ENCODE measurements around the gene RPL11. TPM values are rescaled to one million over a fixed set of nuclear protein-coding genes. Genes with fewer than 3 reads are reported as not detected.

The RPL11 gene
- total and polyA plus RNA-seq, 2 of the 8 experiments (the other 6 are each of a cell fraction or from before 2014, with no cell fraction given), result 1,192 to 1,426 TPM

DNA sequence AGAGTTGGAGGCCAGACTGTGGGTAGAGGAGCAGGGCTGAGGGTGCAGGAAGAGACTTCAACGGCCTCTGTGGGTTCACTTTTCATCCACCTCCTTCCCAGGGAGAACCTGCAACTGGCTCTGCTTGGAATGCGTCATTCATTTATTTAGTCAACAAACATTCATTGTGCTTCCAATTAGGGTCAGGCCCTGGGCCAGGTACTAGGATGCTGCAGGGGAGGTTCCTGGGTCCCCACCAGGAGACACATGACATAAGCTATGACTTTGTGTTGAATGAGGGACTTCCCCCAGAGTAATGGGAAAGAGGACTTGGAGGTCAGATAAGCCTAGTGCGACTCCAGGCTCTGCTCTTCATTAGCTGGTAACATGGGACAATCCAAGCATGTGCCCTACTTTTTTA lies 46.3 kb upstream of the RPL11 start:
- CTCF ChIA-PET (ENCODE audit: partially characterized antibody), result interaction anchor here (0.6 to 26.6 kb wide), 6 partner anchors 11 to 111 kb away, joined by 5 to 706 read pairs (median 22); partner anchors contain the start of gene ID3
- POLR2A ChIA-PET (ENCODE audit: partially characterized antibody), result interaction anchor here (1.6 to 4.2 kb wide), 3 partner anchors 46 to 89 kb away, joined by 5 to 17 read pairs (median 10); partner anchors contain the start of gene RPL11
- DNase-seq (ENCODE audit: low read depth in 1 of 2, low spot score in 2 of 2), result no peak

More for the DNA sequence above, 46.3 kb upstream of the RPL11 start:
- Histone ChIP-seq H3K9me3 (ENCODE audit: insufficient read depth in 2 of 2, low read depth in 1 of 2, low read length in 1 of 2) (no peaks in the 10 kb centered on the region), H2BK12ac (ENCODE audit: low read depth, low read length) (no peak overlapping the region), H3K27me3 (replicated peaks in 1 of 4; ENCODE audit: control insufficient read depth in 3 of 4, extremely low read depth in 1 of 4, insufficient read depth in 3 of 4, low read length in 3 of 4) (peaks cover 0 to 2% (median 0%) of the 10 kb centered on the region in 4 experiments; a peak in 2 of 7 replicates), H3K36me3 (ENCODE audit: control insufficient read depth in 2 of 4, insufficient read depth in 4 of 4, low read length in 3 of 4) (no peaks in the 10 kb centered on the region), H3K4me1 (replicated peaks in 1 of 4; ENCODE audit: control insufficient read depth in 3 of 4, insufficient read depth in 4 of 4, low read length in 3 of 4) (peaks cover 0 to 4% (median 2%) of the 10 kb centered on the region in 4 experiments; a peak in 3 of 7 replicates), H3K23me2 (ENCODE audit: low read depth, low read length) (no peaks in the 10 kb centered on the region), H3K9ac (replicated peaks in 1 of 4; ENCODE audit: extremely low read depth in 1 of 4, low read depth in 3 of 4, low read length in 3 of 4) (no peak overlapping the region), H4K20me1 (replicated peaks in 1 of 2; ENCODE audit: control insufficient read depth in 1 of 2, insufficient read depth in 2 of 2, low read length in 2 of 2) (no peaks in the 10 kb centered on the region), H2AK5ac (ENCODE audit: low read depth, low read length) (no peak overlapping the region), H4K5ac (ENCODE audit: insufficient read length, low read depth, low read length) (no peak overlapping the region), H3K18ac (ENCODE audit: extremely low read depth, low read length) (no peak overlapping the region), H3K4me2 (ENCODE audit: insufficient read depth in 1 of 2, low read depth in 2 of 2, low read length in 2 of 2) (no peak overlapping the region), H4K91ac (replicated peaks; ENCODE audit: insufficient read length, low read length) (no peak overlapping the region), H4K8ac (ENCODE audit: extremely low read depth, insufficient read depth, low read length) (no peak overlapping the region), H3K4ac (replicated peaks; ENCODE audit: insufficient read length, low read depth, low read length) (no peak overlapping the region), H2BK5ac (ENCODE audit: low read depth, low read length) (no peak overlapping the region), H3K56ac (replicated peaks; ENCODE audit: insufficient read length, low read depth, low read length) (no peak overlapping the region), H2BK15ac (ENCODE audit: low read length) (no peak overlapping the region), H2AFZ (ENCODE audit: low read length) (no peak overlapping the region), H3K4me3 (ENCODE audit: extremely low read depth in 1 of 4, insufficient read depth in 2 of 4, low read depth in 3 of 4, low read length in 4 of 4) (no peak overlapping the region), H3K23ac (ENCODE audit: insufficient read length) (no peak overlapping the region), H3K79me1 (ENCODE audit: low read depth, low read length) (no peaks in the 10 kb centered on the region), H3K27ac (ENCODE audit: low read depth, low read length) (no peak overlapping the region), H2BK20ac (ENCODE audit: low read length) (no peak overlapping the region), H3K14ac (ENCODE audit: insufficient read length) (no peak overlapping the region), H2BK120ac (replicated peaks; ENCODE audit: low read depth, low read length) (no peak overlapping the region), H3K79me2 (ENCODE audit: control insufficient read depth in 1 of 2, insufficient read depth in 2 of 2, low read length in 2 of 2) (no peaks in the 10 kb centered on the region)
- no peak for FAIRE-seq
- WGBS, 2 experiments (ENCODE audit: extremely low coverage in 1 of 2, insufficient coverage in 1 of 2, insufficient read length in 1 of 2, insufficient replicate concordance in 2 of 2, low coverage in 1 of 2, low lambda C conversion rate in 2 of 2, missing lambda C conversion rate in 1 of 2), result 84% methylated on average over 3 of the region's 3 CpGs; no CpG with 5 or more reads in 1 of the 2 experiments
- TF ChIP-seq ATF2 (IDR thresholded peaks at IDR 0.05; ENCODE audit: low read length), result no peak
- TF ChIP-seq POU5F1 (IDR thresholded peaks at IDR 0.05; ENCODE audit: low read depth, low read length), result no peak
- TF ChIP-seq CBX5 (IDR thresholded peaks at IDR 0.05; ENCODE audit: low read depth, low read length), result no peak
- TF ChIP-seq GTF2F1 (IDR thresholded peaks at IDR 0.05; ENCODE audit: borderline replicate concordance, low read depth, low read length), result no peak
- no peak for TF ChIP-seq NANOG (IDR thresholded peaks at IDR 0.05; ENCODE audit: insufficient read depth, low read depth, low read length, poor library complexity, severe bottlenecking)
- TF ChIP-seq RBBP5 (IDR thresholded peaks at IDR 0.05; ENCODE audit: borderline replicate concordance, low read depth, low read length), result no peak
- no peak for TF ChIP-seq SP2 (IDR thresholded peaks at IDR 0.05; ENCODE audit: low read length)
- TF ChIP-seq SP4 (IDR thresholded peaks at IDR 0.05; ENCODE audit: low read length), result no peak
- no peak for TF ChIP-seq CHD1 (IDR thresholded peaks at IDR 0.05; ENCODE audit: low read depth, low read length)
- TF ChIP-seq TAF1 (IDR thresholded peaks at IDR 0.05; ENCODE audit: low read depth, low read length), result no peak
- TF ChIP-seq RFX5 (IDR thresholded peaks at IDR 0.05; ENCODE audit: borderline replicate concordance, low read depth, low read length), result no peak
- TF ChIP-seq BCL11A (IDR thresholded peaks at IDR 0.05; ENCODE audit: low read depth in 2 of 2, low read length in 2 of 2), result no peak
- no peak for TF ChIP-seq FOSL1 (IDR thresholded peaks at IDR 0.05; ENCODE audit: insufficient read depth, low read depth, low read length)

All from H1 (cell line).